Endodermal cell (in vitro differentiated cells): ENCODE measurements around the gene RHOB. TPM values are rescaled to one million over a fixed set of nuclear protein-coding genes. Genes with fewer than 3 reads are reported as not detected.
"Not testable (repeated sequence)": the region's sequence is repeated elsewhere in the genome, so short reads cannot be mapped to it uniquely, and the experiment has no call there.

Experiments used
- DNase-seq: peaks from one replicate; pipeline ENCODE4 v3.0.0-alpha.2; 2017
- H3K27ac ChIP-seq: 2 replicates; pipeline ENCODE4 v1.5.1; 2013; ENCODE audit warnings: mild to moderate bottlenecking, low read depth, low read length, moderate library complexity
- H3K27me3 ChIP-seq: 2 replicates; pipeline ENCODE4 v1.6.1; 2013; ENCODE audit warnings: mild to moderate bottlenecking, low read length, moderate library complexity; ENCODE audit not compliant: insufficient read depth, control insufficient read depth, poor library complexity, severe bottlenecking
- H3K36me3 ChIP-seq: 2 replicates; pipeline ENCODE4 v1.7.0; 2013; ENCODE audit warnings: mild to moderate bottlenecking, low read length, moderate library complexity; ENCODE audit not compliant: control insufficient read depth, insufficient read depth
- H3K4me1 ChIP-seq: one replicate; pipeline ENCODE4 v1.7.0; 2013; ENCODE audit warnings: low read length; ENCODE audit not compliant: control insufficient read depth, insufficient read depth
- H3K4me3 ChIP-seq: 2 replicates; pipeline ENCODE4 v1.5.1; 2013; ENCODE audit warnings: mild to moderate bottlenecking, low read length, moderate library complexity
- H3K9ac ChIP-seq: 2 replicates; pipeline ENCODE4 v1.6.1; 2013; ENCODE audit warnings: mild to moderate bottlenecking, low read length, moderate library complexity; ENCODE audit not compliant: poor library complexity, severe bottlenecking; ENCODE audit errors: extremely low read depth
- H3K9me3 ChIP-seq: 2 replicates; pipeline ENCODE4 v1.6.1; 2013; ENCODE audit warnings: mild to moderate bottlenecking, low read length, moderate library complexity; ENCODE audit not compliant: control insufficient read depth
- H3K27ac Mint-ChIP-seq: 2 replicates; pipeline ENCODE4 v1.8.0; 2020; ENCODE audit warnings: mixed read lengths
- H3K27me3 Mint-ChIP-seq: 2 replicates; pipeline ENCODE4 v1.8.0; 2021; ENCODE audit warnings: mild to moderate bottlenecking, mixed read lengths; ENCODE audit not compliant: insufficient read depth
- H3K36me3 Mint-ChIP-seq: 2 replicates; pipeline ENCODE4 v1.8.0; 2020; ENCODE audit warnings: low read depth, mixed read lengths
- H3K4me1 Mint-ChIP-seq: 2 replicates; pipeline ENCODE4 v1.8.0; 2020; ENCODE audit warnings: mixed read lengths
- H3K4me3 Mint-ChIP-seq: 2 replicates; pipeline ENCODE4 v1.8.0; 2020; ENCODE audit warnings: mild to moderate bottlenecking, moderate library complexity, mixed read lengths
- H3K9me3 Mint-ChIP-seq: 2 replicates; pipeline ENCODE4 v1.8.0; 2020; ENCODE audit warnings: mild to moderate bottlenecking, mixed read lengths
- WGBS, 2 experiments: methylation state at CpG; one replicate each; pipeline versions ENCODE4 v1.1.5 to v1.1.7; 2013; ENCODE audit warnings: missing lambda C conversion rate in 2 of 2, mixed read lengths in 1 of 2; ENCODE audit not compliant: insufficient coverage in 1 of 2, insufficient read length in 1 of 2; 5-methylcytosine and 5-hydroxymethylcytosine counted together
- total RNA-seq, 2 donors: library from RNA; stranded (reverse); fragmentation: NEBNext Ultra II Directional in 1 of 2; extraction: Animal tissue kit (Norgen Biotek cat#: 25700) in 1 of 2; gene quantifications; 2 replicates in 1 of 2; 3 replicates in 1 of 2; pipeline ENCODE4 v1.2.1, GENCODE V29; 2021
- TF ChIP-seq, protein P1 (sequence below): fragments of 200-600 bp; sonication (generic); conservative IDR thresholded peaks from 2 replicates; pipeline ENCODE4 v1.5.0; 2021; ENCODE audit warnings: antibody characterized with exemption, mild to moderate bottlenecking

The RHOB gene
- total RNA-seq, 2 donors from 2014 or later = 25.6 to 47.0 TPM

DNA sequence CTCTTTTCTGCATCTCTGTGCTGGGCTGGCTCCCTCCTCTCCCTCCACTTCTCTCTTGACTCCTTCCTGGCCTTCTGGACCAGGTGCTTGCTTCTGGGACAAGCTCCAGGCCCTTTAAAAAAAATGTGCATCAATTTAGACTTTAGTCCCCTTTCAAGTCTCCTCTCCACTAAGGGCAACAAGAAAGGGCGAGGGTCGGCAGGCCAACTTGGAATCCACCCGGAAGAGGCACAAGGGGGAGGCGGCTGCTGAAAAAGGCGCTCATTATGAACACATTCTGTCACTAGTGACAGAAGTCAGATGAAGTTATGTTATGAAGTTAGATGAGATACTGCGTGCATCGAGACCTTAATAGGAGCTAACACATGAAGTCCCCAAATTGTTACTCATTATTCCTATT is 13.6 kb upstream of the RHOB start:
- Mint-ChIP-seq H3K36me3 (no peaks in the 10 kb centered on the region), H3K4me1 (peaks cover 9% of the 10 kb centered on the region), H3K9me3 (no peaks in the 10 kb centered on the region), H3K4me3 (no peak overlapping the region), H3K27ac (no peak overlapping the region), H3K27me3 (peaks cover 7% of the 10 kb centered on the region)
- TF ChIP-seq, protein P1, sequence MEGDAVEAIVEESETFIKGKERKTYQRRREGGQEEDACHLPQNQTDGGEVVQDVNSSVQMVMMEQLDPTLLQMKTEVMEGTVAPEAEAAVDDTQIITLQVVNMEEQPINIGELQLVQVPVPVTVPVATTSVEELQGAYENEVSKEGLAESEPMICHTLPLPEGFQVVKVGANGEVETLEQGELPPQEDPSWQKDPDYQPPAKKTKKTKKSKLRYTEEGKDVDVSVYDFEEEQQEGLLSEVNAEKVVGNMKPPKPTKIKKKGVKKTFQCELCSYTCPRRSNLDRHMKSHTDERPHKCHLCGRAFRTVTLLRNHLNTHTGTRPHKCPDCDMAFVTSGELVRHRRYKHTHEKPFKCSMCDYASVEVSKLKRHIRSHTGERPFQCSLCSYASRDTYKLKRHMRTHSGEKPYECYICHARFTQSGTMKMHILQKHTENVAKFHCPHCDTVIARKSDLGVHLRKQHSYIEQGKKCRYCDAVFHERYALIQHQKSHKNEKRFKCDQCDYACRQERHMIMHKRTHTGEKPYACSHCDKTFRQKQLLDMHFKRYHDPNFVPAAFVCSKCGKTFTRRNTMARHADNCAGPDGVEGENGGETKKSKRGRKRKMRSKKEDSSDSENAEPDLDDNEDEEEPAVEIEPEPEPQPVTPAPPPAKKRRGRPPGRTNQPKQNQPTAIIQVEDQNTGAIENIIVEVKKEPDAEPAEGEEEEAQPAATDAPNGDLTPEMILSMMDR = no peak
- no peak overlapping the region for H3K4me3 ChIP-seq
- WGBS, 2 experiments = 85 to 97% methylated on average over 5 of the region's 7 CpGs
- H3K36me3 ChIP-seq = no peaks in the 10 kb centered on the region
- no peak overlapping the region for H3K9ac ChIP-seq
- no peaks in the 10 kb centered on the region for H3K4me1 ChIP-seq
- H3K27me3 ChIP-seq = peaks cover 3% of the 10 kb centered on the region
- H3K9me3 ChIP-seq = no peaks in the 10 kb centered on the region
- H3K27ac ChIP-seq = no peak overlapping the region
- DNase-seq = peak; percentile 26

DNA sequence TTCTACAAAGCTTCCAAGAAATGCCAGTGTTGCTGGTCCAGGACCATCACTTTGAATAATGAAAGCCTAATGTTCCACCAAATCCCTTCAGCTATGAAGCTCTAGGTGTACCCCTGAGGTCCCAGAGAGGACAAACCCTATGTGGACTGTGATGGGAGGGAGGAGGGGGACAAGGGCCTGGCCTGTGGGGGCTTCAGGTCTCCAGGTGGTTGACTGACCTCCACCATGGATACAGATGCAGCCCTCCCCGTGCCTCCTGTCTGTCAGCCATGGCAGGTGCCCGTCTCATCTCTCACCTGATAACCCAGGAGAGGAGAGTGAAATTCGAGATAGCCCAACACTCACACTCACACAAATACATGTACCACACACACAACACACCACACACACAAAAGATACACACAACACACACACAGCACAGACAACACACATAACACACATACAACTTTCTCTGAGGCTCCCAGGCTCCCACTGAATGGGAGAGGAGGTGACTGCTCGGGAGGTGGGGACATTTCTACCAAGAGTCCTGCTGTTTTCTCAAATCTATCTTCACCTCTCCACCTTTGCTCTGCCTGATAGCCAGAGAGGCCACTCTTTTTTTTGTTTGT is 12.8 kb upstream of the RHOB start:
- Histone ChIP-seq H3K4me3 (no peak overlapping the region), H3K36me3 (no peaks in the 10 kb centered on the region), H3K27ac (no peak overlapping the region), H3K4me1 (no peaks in the 10 kb centered on the region), H3K9ac (no peak overlapping the region), H3K9me3 (no peaks in the 10 kb centered on the region), H3K27me3 (peaks cover 7% of the 10 kb centered on the region)
- Mint-ChIP-seq H3K4me1 (peaks cover 9% of the 10 kb centered on the region), H3K27me3 (peaks cover 9% of the 10 kb centered on the region), H3K27ac (no peak overlapping the region), H3K4me3 (no peak overlapping the region), H3K36me3 (no peaks in the 10 kb centered on the region), H3K9me3 (no peaks in the 10 kb centered on the region)
- peak; percentile 43 for DNase-seq
- 87% methylated on average over 4 of the region's 4 CpGs; no CpG with 5 or more reads in 1 of the 2 experiments for WGBS, 2 experiments
- TF ChIP-seq, protein P1 = no peak

GRCh38 chr2:20434588-20435294 is 12.1 kb upstream of the RHOB start:
- Mint-ChIP-seq H3K9me3 (no peaks in the 10 kb centered on the region), H3K36me3 (no peaks in the 10 kb centered on the region), H3K27ac (peak overlapping the region; percentile 56), H3K27me3 (peaks cover 15% of the 10 kb centered on the region), H3K4me1 (peaks cover 9% of the 10 kb centered on the region), H3K4me3 (no peak overlapping the region)
- Histone ChIP-seq H3K9ac (no peak overlapping the region), H3K4me1 (no peaks in the 10 kb centered on the region), H3K4me3 (no peak overlapping the region), H3K27me3 (peaks cover 7% of the 10 kb centered on the region), H3K9me3 (no peaks in the 10 kb centered on the region), H3K36me3 (no peaks in the 10 kb centered on the region), H3K27ac (no peak overlapping the region)
- WGBS, 2 experiments = 85 to 86% methylated on average over 7 to 8 of the region's 8 CpGs
- DNase-seq = no peak
- TF ChIP-seq, protein P1 = no peak

DNA sequence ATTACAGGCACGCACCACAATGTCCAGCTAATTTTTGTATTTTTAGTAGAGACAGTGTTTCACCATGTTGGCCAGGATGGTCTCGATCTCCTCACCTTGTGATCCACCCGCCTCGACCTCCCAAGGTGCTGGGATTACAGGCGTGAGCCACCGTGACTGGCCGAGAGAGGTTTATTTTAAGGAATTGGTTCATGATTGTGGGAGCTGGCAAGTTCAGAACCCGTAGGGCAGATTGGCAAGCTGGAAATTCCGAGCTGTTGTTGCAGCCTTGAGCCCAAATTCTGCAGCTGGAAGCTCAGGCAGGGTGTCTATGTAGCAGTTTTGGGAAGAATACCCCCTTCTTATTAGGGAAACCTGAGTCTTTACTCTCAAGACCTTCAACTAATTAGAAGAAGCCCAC is 11.4 kb upstream of the RHOB start:
- H3K4me1 ChIP-seq, H3K4me1 Mint-ChIP-seq, H3K9me3 Mint-ChIP-seq, H3K36me3 Mint-ChIP-seq, H3K27ac ChIP-seq, H3K4me3 ChIP-seq, H3K4me3 Mint-ChIP-seq, H3K9ac ChIP-seq, DNase-seq, H3K36me3 ChIP-seq, H3K27me3 ChIP-seq, H3K9me3 ChIP-seq: not testable (repeated sequence)
- H3K27me3 Mint-ChIP-seq = peaks cover 15% of the 10 kb centered on the region
- 95 to 96% methylated on average over 6 to 9 of the region's 9 CpGs for WGBS, 2 experiments
- peak overlapping the region; percentile 24 for H3K27ac Mint-ChIP-seq
